GM23248 (cell line): Measurements from ENCODE around the gene FHAD1. TPM values are rescaled to one million over a fixed set of nuclear protein-coding genes. Genes with fewer than 3 reads are reported as not detected.

Experiments
- DNase-seq: peaks from one replicate; pipeline ENCODE4 v3.0.0-alpha.2; 2015
- H2AFZ ChIP-seq: fragments of 200-600 bp; sonication (generic); 2 replicates; pipeline ENCODE4 v1.6.1; 2016; ENCODE audit warnings: antibody characterized with exemption
- H3F3A ChIP-seq: fragments of 200-600 bp; sonication (generic); 2 replicates; pipeline ENCODE4 v1.6.1; 2016; ENCODE audit warnings: mild to moderate bottlenecking, antibody characterized with exemption, mixed run types; ENCODE audit not compliant: insufficient read depth
- H3K27ac ChIP-seq: fragments of 200-600 bp; sonication (generic); 2 replicates; pipeline ENCODE4 v1.5.1; 2016; ENCODE audit warnings: mild to moderate bottlenecking
- H3K27me3 ChIP-seq: fragments of 200-600 bp; sonication (generic); replicated peaks from 2 replicates; pipeline ENCODE4 v1.6.1; 2016; ENCODE audit warnings: mild to moderate bottlenecking; ENCODE audit not compliant: insufficient read depth
- H3K36me3 ChIP-seq: fragments of 200-600 bp; sonication (generic); 2 replicates; pipeline ENCODE4 v1.6.1; 2016; ENCODE audit warnings: low read depth, mild to moderate bottlenecking
- H3K4me1 ChIP-seq: fragments of 200-600 bp; sonication (generic); 2 replicates; pipeline ENCODE4 v1.6.1; 2016; ENCODE audit warnings: mild to moderate bottlenecking; ENCODE audit not compliant: insufficient read depth
- H3K4me2 ChIP-seq: fragments of 200-600 bp; sonication (generic); one replicate; pipeline ENCODE4 v1.6.1; 2016; ENCODE audit warnings: mild to moderate bottlenecking; ENCODE audit not compliant: unreplicated experiment
- H3K4me3 ChIP-seq: fragments of 200-600 bp; sonication (generic); 2 replicates; pipeline ENCODE4 v1.5.1; 2016; ENCODE audit warnings: mild to moderate bottlenecking
- H3K79me2 ChIP-seq: fragments of 200-600 bp; sonication (generic); 2 replicates; pipeline ENCODE4 v1.6.1; 2016; ENCODE audit warnings: mild to moderate bottlenecking; ENCODE audit not compliant: insufficient read depth
- H3K9ac ChIP-seq: fragments of 200-600 bp; sonication (generic); 2 replicates; pipeline ENCODE4 v1.6.1; 2016; ENCODE audit warnings: mild to moderate bottlenecking
- H3K9me2 ChIP-seq: fragments of 200-600 bp; sonication (generic); 2 replicates; pipeline ENCODE4 v1.6.1; 2016; ENCODE audit warnings: mixed run types, mild to moderate bottlenecking, moderate library complexity; ENCODE audit not compliant: insufficient read depth
- H3K9me3 ChIP-seq: fragments of 200-600 bp; sonication (generic); one replicate; pipeline ENCODE4 v1.6.1; 2017; ENCODE audit warnings: low read depth
- H4K20me1 ChIP-seq: fragments of 200-600 bp; sonication (generic); 2 replicates; pipeline ENCODE4 v1.6.0; 2016; ENCODE audit not compliant: insufficient read depth
- EZH2 ChIP-seq: fragments of 200-600 bp; sonication (generic); IDR thresholded peaks from 2 replicates; pipeline ENCODE4 v1.6.1; 2018; ENCODE audit warnings: antibody characterized with exemption, mild to moderate bottlenecking; ENCODE audit not compliant: insufficient read depth, poor library complexity, severe bottlenecking
- EZH2phosphoT487 ChIP-seq: fragments of 200-600 bp; sonication (generic); IDR thresholded peaks from 2 replicates; pipeline ENCODE4 v1.6.1; 2018; ENCODE audit warnings: antibody characterized with exemption, moderate library complexity, mild to moderate bottlenecking, low read depth; ENCODE audit not compliant: insufficient read depth
- WGBS, 2 experiments: methylation state at CpG; one replicate each; pipeline ENCODE4 v1.1.6; 2015 to 2017; ENCODE audit warnings: low lambda C conversion rate in 2 of 2, low coverage in 1 of 2; ENCODE audit errors: missing lambda C conversion rate in 2 of 2; 5-methylcytosine and 5-hydroxymethylcytosine counted together
- in situ Hi-C: fragments of 300-500 bp; cut with MboI; formaldehyde crosslinking; loops from 2 replicates; pipeline ENCODE4 v1.15.0; 2020
- polyA plus RNA-seq: library from polyadenylated mRNA; unstranded; fragments of >200 nt; fragmentation: Nextera tagmentation; extraction: Ambion mirVana; gene quantifications from 2 replicates; pipeline ENCODE4 v1.2.1, GENCODE V29; 2016
- total RNA-seq: library from RNA; depleted of rRNA; stranded (reverse); fragments of >200 nt; shearing (Covaris generic); gene quantifications from 2 replicates; pipeline ENCODE4 v1.2.3, GENCODE V29; 2014

FHAD1 gene
- total and polyA plus RNA-seq, 2 experiments from 2014 or later: 0.24 TPM; not detected in 1

DNA sequence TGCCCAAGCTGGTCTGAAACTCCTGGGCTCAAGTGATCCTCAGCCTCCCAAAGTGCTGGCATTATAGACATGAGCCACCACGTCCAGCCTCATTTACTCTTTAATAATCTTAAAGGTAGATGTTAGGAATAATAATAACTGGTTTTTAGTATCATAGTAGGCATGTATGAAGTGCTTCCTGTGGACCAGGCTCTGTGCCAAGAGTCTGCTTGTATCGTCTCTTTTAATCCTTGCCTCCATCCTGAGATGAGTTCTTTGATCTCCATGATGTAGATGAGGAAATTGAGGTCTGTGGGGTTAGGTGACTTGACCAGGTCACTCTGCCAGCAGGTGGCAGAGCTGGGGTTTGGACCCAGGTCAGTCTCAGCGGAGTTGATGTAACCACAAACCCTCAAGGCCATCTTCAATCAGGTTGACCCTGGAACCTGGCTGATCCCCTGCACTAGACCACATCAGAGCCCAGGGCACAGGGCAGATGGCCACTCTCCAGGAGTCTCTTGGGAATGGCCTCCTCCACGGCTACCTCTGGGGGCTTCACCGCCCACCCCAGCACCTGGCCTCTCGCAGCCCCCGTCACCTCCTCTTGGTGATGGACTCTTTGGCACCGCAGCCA, 173.9 kb downstream of the FHAD1 start:
- no peak overlapping the region for H3K4me3 ChIP-seq
- no peaks in the 10 kb centered on the region for H3K9me3 ChIP-seq
- H3K36me3 ChIP-seq: no peaks in the 10 kb centered on the region
- no peaks in the 10 kb centered on the region for H3K27me3 ChIP-seq
- TF ChIP-seq EZH2 (no peak), EZH2phosphoT487 (no peak)
- H3K9me2 ChIP-seq: no peaks in the 10 kb centered on the region
- no peak overlapping the region for H2AFZ ChIP-seq
- H3K4me1 ChIP-seq: peaks cover 19% of the 10 kb centered on the region
- H3K79me2 ChIP-seq: peaks cover 75% of the 10 kb centered on the region
- no peak for DNase-seq
- WGBS, 2 experiments: 97 to 98% methylated on average over 8 of the region's 8 CpGs
- H3F3A ChIP-seq: no peaks in the 10 kb centered on the region
- in situ Hi-C loops: no loop called here
- no peaks in the 10 kb centered on the region for H4K20me1 ChIP-seq
- H3K9ac ChIP-seq: no peak overlapping the region
- no peak overlapping the region for H3K27ac ChIP-seq
- H3K4me2 ChIP-seq: no peak overlapping the region

DNA sequence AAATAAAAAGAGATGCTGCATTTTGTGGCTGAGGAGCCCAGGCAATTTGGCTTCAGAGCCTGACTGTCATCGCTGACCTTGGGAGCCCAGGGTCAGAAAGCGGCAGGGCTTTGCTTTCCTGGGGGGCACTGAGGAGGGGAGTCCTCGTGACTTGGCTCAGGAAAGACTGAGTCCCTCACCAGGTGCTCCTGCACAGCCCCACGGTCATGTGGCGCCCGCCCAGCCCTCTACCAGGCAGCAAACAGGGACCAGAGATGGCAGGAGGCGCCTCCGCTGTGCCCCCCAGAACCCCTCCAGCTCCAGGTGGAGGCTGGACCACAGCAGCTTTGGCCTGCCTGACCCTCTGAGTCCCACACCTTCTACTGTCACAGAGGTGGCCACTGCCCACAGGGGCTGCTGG, 175.8 kb downstream of the FHAD1 start:
- H3K36me3 ChIP-seq: no peaks in the 10 kb centered on the region
- H3K9me3 ChIP-seq: no peaks in the 10 kb centered on the region
- H3K27me3 ChIP-seq: no peaks in the 10 kb centered on the region
- in situ Hi-C loops: no loop called here
- H3K4me1 ChIP-seq: peaks cover under 1% of the 10 kb centered on the region; the same call in 1 of the 2 replicates
- DNase-seq: no peak
- H4K20me1 ChIP-seq: no peaks in the 10 kb centered on the region
- H3K4me3 ChIP-seq: no peak overlapping the region
- H3K9ac ChIP-seq: no peak overlapping the region
- no peak overlapping the region for H3K4me2 ChIP-seq
- no peak overlapping the region for H3K27ac ChIP-seq
- 97 to 99% methylated on average over 7 to 8 of the region's 8 CpGs for WGBS, 2 experiments
- no peak overlapping the region for H2AFZ ChIP-seq
- H3K79me2 ChIP-seq: peaks cover 64% of the 10 kb centered on the region
- no peaks in the 10 kb centered on the region for H3F3A ChIP-seq
- TF ChIP-seq EZH2: no peak
- no peak for TF ChIP-seq EZH2phosphoT487
- no peaks in the 10 kb centered on the region for H3K9me2 ChIP-seq

DNA sequence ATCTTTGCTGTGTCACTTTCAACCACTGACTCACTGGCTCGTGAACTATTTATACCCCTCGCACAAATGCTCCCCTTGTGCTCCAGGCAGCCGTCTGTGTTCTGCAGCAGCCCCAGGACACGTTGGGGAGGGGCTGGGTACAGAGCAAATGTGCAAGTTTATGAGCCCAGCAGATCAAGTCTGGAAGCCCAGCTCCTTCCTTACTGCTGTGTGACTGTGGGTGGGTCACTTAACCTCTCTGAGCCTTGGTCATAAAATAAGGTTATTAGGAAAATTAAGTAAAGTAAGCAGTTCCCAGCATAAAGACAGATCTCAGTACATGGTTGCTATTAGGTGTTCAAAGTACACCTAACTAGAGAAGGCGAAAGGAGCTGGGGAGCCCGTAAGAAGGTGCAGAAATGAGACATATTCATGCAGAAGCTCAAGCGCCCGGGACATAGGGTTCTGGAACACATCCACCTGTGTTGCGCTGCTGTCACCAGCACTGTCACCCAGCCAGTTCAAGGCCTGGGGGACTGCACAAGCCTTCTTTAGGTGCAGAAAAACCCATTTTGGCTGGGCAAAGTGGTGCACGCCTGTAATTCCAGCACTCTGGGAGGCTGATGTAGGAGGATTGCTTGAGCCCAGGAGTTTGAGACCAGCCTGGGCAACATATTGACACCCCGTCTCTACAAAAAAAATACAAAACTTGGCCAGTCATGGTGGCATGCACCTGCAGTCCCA, 176.5 kb downstream of the FHAD1 start:
- no peak overlapping the region for H2AFZ ChIP-seq
- in situ Hi-C loops: no loop called here
- no peaks in the 10 kb centered on the region for H4K20me1 ChIP-seq
- no peaks in the 10 kb centered on the region for H3K36me3 ChIP-seq
- no peaks in the 10 kb centered on the region for H3K4me1 ChIP-seq
- H3K9ac ChIP-seq: no peak overlapping the region
- no peaks in the 10 kb centered on the region for H3K9me3 ChIP-seq
- TF ChIP-seq EZH2: no peak
- TF ChIP-seq EZH2phosphoT487: no peak
- WGBS, 2 experiments: 90 to 92% methylated on average over 11 of the region's 11 CpGs
- H3K9me2 ChIP-seq: no peaks in the 10 kb centered on the region
- DNase-seq: no peak
- H3K27ac ChIP-seq: no peak overlapping the region
- H3K4me3 ChIP-seq: no peak overlapping the region
- no peaks in the 10 kb centered on the region for H3K27me3 ChIP-seq
- H3F3A ChIP-seq: no peaks in the 10 kb centered on the region
- H3K4me2 ChIP-seq: no peak overlapping the region
- H3K79me2 ChIP-seq: peaks cover 60% of the 10 kb centered on the region

DNA sequence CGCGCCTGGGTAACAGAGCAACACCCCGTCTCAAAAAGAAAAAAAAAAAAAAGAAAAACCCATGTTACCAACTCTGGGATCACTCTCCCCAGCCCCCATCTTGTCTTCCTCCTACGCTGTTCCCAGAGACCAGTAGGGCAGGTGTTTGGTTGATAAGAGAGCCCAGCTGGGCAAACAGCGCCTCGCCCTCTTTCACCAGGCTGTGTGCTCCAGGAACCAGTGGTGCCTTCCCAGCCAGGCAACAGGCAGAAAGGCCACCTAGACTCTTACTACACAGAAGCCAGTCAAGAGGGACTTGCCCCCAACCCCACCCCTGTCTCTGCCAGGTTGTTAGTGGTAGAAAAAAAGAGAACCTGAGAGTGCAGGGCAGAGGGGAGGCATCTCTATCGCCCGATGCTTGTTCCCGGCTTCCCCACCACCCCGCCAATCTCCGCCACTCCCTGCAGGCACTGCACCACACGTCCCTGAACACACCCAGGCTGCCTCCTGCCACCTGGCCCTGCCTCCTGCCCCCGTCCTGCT, 177.2 kb downstream of the FHAD1 start:
- Histone ChIP-seq H3K9ac (no peak overlapping the region), H3K9me3 (no peaks in the 10 kb centered on the region), H3F3A (no peaks in the 10 kb centered on the region), H3K27ac (no peak overlapping the region), H3K4me1 (no peaks in the 10 kb centered on the region), H2AFZ (no peak overlapping the region), H3K4me3 (no peak overlapping the region), H4K20me1 (no peaks in the 10 kb centered on the region), H3K27me3 (no peaks in the 10 kb centered on the region), H3K79me2 (peaks cover 53% of the 10 kb centered on the region), H3K9me2 (no peaks in the 10 kb centered on the region), H3K4me2 (no peak overlapping the region), H3K36me3 (no peaks in the 10 kb centered on the region)
- TF ChIP-seq EZH2phosphoT487 (no peak), EZH2 (no peak)
- 94 to 97% methylated on average over 13 of the region's 13 CpGs for WGBS, 2 experiments
- in situ Hi-C loops: no loop called here
- DNase-seq: no peak
